Measurements from ENCODE around the gene STK33. TPM values are rescaled to one million over a fixed set of nuclear protein-coding genes. Genes with fewer than 3 reads are reported as not detected.

Gene STK33
- total RNA-seq, 1 experiment from 2014 or later: 19.5 TPM

DNA sequence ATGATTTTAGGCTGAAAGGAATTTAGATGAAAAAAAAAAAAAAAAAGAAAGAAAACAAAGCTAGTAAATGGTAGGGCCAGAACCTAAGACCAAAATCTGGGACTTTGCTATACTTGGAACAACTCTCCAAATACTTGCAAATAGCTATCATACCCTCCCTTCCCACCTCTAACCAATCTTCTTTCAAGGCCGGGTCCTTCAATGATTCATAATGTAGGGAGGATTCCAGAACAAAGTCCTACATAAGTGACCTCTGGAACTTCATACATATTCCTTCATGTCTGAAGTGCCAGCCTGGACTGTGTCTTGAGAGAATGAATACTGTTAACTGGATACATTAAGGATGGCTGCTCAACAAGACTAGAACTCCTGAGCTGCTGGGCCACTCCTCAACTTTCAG is 9.9 kb downstream of the STK33 start:
- Histone ChIP-seq H3K14ac (ENCODE audit: insufficient read depth, low read length) (no peak overlapping the region), H4K8ac (replicated peaks; ENCODE audit: insufficient read length, low read depth, low read length) (no peak overlapping the region), H3K9ac (ENCODE audit: extremely low read depth, insufficient read length, low read length) (no peak overlapping the region), H3T11ph (ENCODE audit: low read length) (no peak overlapping the region), H2BK15ac (ENCODE audit: low read depth, low read length) (no peak overlapping the region), H2BK12ac (ENCODE audit: insufficient read length, low read depth, low read length) (no peak overlapping the region), H4K20me1 (ENCODE audit: control insufficient read depth, insufficient read depth, insufficient read length) (no peaks in the 10 kb centered on the region), H3K79me2 (ENCODE audit: insufficient read depth, low read length) (no peaks in the 10 kb centered on the region), H2AK5ac (ENCODE audit: insufficient read length, low read length) (no peak overlapping the region), H4K5ac (ENCODE audit: insufficient read length, low read depth, low read length) (no peak overlapping the region), H2BK120ac (ENCODE audit: low read depth, low read length, poor library complexity, severe bottlenecking) (no peak overlapping the region), H3K23ac (ENCODE audit: insufficient read length, low read depth, low read length) (no peak overlapping the region), H3K9me3 (ENCODE audit: control insufficient read depth, low read depth, low read length) (no peaks in the 10 kb centered on the region), H2BK5ac (ENCODE audit: insufficient read length, low read length) (no peak overlapping the region), H3K27me3 (ENCODE audit: insufficient read depth, low read length) (no peaks in the 10 kb centered on the region), H2BK20ac (ENCODE audit: low read depth, low read length, poor library complexity, severe bottlenecking) (no peak overlapping the region), H2AFZ (ENCODE audit: low read length) (no peak overlapping the region), H3K4me2 (ENCODE audit: insufficient read depth, insufficient read length, low read length) (no peak overlapping the region), H4K91ac (ENCODE audit: insufficient read length, low read depth, low read length) (no peak overlapping the region), H3K23me2 (ENCODE audit: insufficient read length, low read depth, low read length, poor library complexity, severe bottlenecking) (no peaks in the 10 kb centered on the region), H3K79me1 (ENCODE audit: insufficient read depth, low read depth, low read length, poor library complexity, severe bottlenecking) (no peaks in the 10 kb centered on the region), H3K18ac (ENCODE audit: insufficient read length, low read depth, low read length) (no peak overlapping the region), H3K56ac (ENCODE audit: insufficient read length, low read depth, low read length) (no peak overlapping the region), H3K4me1 (ENCODE audit: insufficient read depth, low read length) (0 out of 2 replicates have a peak, but pooled peaks cover 3% of the 10 kb centered on the region), H3K4ac (ENCODE audit: low read depth, low read length) (no peak overlapping the region), H3K27ac (ENCODE audit: insufficient read length, low read depth, low read length) (no peak overlapping the region)
- Mint-ChIP-seq H3K27me3 (ENCODE audit: low read depth) (no peaks in the 10 kb centered on the region), H3K4me3 (no peak overlapping the region), H3K27ac (no peak overlapping the region), H3K4me1 (peaks cover 11 to 16% of the 10 kb centered on the region in 2 experiments), H3K36me3 (ENCODE audit: insufficient read depth in 1 of 3, low read depth in 3 of 3) (peaks cover 7 to 21% (median 16%) of the 10 kb centered on the region in 3 experiments; a peak in 6 of 7 replicates), H3K9me3 (peaks cover 12 to 17% of the 10 kb centered on the region in 2 experiments; a peak in 4 of 5 replicates)
- WGBS (ENCODE audit: extremely low coverage, insufficient read length, low lambda C conversion rate): no CpG with 5 or more reads among the region's 1 CpG
- DNase-seq: no peak
- TF ChIP-seq, protein P1, sequence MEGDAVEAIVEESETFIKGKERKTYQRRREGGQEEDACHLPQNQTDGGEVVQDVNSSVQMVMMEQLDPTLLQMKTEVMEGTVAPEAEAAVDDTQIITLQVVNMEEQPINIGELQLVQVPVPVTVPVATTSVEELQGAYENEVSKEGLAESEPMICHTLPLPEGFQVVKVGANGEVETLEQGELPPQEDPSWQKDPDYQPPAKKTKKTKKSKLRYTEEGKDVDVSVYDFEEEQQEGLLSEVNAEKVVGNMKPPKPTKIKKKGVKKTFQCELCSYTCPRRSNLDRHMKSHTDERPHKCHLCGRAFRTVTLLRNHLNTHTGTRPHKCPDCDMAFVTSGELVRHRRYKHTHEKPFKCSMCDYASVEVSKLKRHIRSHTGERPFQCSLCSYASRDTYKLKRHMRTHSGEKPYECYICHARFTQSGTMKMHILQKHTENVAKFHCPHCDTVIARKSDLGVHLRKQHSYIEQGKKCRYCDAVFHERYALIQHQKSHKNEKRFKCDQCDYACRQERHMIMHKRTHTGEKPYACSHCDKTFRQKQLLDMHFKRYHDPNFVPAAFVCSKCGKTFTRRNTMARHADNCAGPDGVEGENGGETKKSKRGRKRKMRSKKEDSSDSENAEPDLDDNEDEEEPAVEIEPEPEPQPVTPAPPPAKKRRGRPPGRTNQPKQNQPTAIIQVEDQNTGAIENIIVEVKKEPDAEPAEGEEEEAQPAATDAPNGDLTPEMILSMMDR (conservative IDR thresholded peaks at IDR 0.05): no peak

All from H9 (cell line).